Measurements from ENCODE around the gene AJUBA.
A peak's percentile ranks its signal among the peaks of the same experiment; 100 is the strongest.
"Not testable (repeated sequence)": the region's sequence is repeated elsewhere in the genome, so short reads cannot be mapped to it uniquely, and the experiment has no call there.

AJUBA gene

DNA sequence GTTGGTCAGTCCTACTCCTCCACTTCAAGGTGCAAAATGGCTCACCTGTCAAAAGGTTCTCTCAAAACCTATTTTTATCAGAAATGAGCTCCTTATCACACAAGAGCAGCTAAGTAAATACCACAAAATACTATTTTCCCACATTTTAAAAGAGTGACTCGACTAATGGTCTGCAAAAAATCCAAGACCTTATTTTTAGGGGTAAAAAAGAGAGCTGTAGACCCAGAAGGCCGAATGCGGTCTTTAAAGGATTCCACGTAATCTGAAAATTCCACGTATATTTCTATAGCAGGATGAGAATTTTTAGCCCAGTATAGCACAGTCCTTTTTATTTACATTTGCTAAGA lies 23.8 kb upstream of the AJUBA start:
- DNase-seq (ENCODE audit: low spot score) = no peak

GRCh38 chr14:23005451-23006187 lies 23.3 kb upstream of the AJUBA start:
- no peak for DNase-seq (ENCODE audit: low spot score)

GRCh38 chr14:23004274-23004673 lies 21.9 kb upstream of the AJUBA start:
- not testable (repeated sequence) for DNase-seq (ENCODE audit: low spot score)

DNA sequence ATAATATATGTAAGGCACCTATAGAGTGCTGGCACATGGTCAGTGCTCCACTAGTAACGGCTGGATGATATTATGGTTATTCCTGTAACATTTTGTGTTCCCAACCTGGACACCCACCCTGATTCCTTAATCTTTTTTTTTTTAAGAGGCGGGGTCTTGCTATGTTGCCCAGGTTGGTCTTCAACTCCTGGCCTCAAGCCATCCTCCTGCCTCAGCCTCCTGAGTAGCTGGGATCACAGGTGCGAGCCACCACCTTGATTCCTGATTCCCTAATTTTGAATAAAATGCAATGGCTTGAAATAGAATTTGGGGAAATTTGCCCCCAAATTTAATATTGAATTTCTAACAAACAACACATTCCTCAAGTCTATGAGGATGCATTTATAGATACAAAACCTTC lies 20.2 kb upstream of the AJUBA start:
- no peak for DNase-seq (ENCODE audit: low spot score)

- DNase-seq (ENCODE audit: low spot score) = no peak
Observed at GRCh38 chr14:23000860-23001259, 18.5 kb upstream of the AJUBA start.

DNA sequence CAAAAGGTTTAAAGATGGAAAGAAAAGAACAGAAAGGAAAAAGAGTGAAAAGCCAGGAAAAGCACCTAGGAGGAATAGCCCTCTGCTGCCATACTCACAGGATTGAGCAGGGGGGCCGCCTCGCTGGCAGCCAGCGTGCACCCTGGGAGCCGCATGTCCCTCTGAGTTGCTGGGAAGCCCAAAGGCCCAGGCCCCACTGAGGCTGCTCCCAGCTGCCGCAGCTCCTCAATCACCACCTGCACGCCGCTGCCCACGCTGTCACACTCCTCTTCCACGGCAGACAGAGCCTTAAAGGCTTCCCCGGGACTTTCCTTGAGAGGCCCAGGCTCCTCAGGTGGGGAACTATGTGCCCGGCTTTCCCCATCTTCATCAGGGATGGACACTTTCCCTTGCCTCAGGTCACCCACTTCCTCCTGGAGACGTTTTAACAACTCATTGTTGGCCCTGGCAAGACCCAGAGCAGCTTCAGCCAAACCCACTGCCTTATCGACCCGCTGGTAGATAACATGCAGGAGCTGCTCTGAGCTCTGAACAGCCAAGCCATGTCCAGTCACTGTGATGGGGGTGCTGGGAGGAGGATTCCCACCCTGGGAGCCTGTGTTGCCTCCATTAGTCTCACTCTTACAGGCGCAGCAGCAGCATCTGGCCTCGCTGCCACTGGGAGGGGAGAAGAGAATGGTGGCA lies 16.1 kb upstream of the AJUBA start:
- DNase-seq (ENCODE audit: low spot score) = no peak

DNA sequence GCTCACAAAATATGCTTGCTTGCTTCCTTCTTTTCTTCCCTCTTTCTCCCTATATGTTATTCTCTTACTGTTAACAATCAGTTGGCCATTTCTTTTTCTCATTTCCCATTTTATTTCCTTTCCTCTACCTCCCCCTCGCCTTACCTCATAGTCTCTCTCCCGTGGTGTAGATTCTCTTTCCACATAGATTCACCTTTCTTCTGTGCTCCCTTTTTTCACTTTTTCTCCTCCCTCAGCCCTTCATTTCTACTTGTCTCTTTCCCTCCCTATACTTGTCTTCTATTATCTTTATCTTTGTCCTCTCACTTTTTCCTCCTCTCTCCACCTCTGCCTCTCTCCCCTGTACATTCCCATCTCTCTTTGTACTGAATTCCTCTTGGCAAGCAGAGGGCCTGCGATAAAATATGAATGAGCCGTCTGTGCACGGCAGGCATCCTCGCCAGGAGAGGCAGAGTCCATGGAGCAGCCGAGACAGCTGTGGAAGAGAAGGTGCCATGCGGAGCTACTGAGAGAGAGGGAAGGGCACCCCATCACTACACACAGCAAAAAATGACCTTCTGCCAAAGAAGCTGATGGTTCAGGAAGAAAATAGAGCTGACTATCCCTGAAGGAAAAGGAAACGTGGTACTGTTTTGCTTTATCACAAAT lies 15.4 kb upstream of the AJUBA start:
- DNase-seq (ENCODE audit: low spot score) = no peak

DNA sequence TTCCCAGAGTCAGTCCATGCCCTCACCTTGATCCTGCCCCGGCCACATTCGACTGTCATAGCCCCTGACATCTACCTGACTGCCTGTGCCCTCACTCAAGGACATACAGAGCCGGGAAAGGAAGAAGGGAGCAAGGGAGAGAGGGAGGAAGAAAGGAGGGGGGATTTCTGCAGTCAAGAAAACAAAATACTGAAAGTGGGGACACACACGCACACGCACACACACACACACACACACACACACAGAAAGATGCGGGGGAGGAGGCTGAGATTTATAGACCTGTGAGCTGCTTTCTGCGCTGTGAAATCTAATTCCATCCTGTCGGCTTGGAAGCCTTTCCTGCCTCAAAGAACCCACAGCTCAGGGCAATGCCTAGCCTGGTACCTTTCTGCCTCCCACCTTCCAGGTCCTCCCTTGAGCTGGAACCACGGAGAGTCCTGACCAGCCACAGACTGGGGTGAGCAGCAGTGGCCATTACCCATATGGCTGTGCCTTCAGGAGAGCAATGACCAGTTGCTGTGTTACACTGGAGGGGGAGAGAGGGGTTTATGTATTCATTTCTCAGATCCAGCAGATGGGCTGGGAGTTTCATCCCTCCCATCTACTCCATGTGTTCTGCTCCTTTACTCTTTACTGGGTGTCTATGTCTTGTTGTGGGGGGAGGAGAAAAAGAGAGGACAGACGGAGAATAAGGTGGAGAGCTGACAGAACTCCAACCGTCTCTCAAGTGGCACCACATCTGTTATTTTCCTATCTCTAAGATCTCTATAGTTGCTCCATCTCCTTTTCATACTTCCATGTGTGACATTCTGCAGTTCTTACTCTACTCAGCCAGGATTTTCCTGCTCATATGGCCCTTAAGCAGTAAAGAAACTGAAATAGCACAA lies 14.7 kb upstream of the AJUBA start:
- DNase-seq (ENCODE audit: low spot score) = no peak

- no peak for DNase-seq (ENCODE audit: low spot score)
Observed at GRCh38 chr14:22995889-22996625, 13.7 kb upstream of the AJUBA start.

DNA sequence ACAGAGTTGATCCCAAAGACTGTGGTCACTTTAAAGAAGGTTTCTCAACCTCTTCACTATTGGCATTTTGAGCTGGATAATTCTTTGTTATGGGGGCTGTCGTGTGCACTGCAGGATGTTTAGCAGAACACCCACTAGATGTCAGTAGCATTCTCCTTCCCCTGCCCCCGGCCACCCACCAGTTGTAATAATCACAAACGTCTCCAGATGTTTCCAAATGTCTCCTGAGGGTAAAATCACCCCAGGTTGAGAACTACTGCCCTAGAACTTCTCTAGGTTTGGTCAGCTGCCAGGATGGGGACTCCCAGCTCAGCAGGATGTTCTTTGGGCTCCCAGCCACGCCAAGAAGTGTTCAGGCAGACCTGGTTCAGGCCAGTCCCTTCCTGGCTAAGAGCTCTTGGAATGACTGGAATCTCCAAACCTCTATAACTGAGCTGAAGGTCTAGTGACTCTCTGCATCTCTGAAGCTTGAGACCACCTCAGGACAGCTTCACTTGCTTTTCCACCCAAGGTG lies 12.5 kb upstream of the AJUBA start:
- DNase-seq (ENCODE audit: low spot score) = peak; percentile 30

GRCh38 chr14:22993517-22993916 lies 11.2 kb upstream of the AJUBA start:
- DNase-seq (ENCODE audit: low spot score) = no peak

GRCh38 chr14:22991852-22992251 lies 9.5 kb upstream of the AJUBA start:
- DNase-seq (ENCODE audit: low spot score) = no peak

GRCh38 chr14:22987291-22987690 lies 4.9 kb upstream of the AJUBA start:
- no peak for DNase-seq (ENCODE audit: low spot score)

- peak; percentile 89 for DNase-seq (ENCODE audit: low spot score)
Observed at GRCh38 chr14:22986508-22987054, 4.2 kb upstream of the AJUBA start.

DNA sequence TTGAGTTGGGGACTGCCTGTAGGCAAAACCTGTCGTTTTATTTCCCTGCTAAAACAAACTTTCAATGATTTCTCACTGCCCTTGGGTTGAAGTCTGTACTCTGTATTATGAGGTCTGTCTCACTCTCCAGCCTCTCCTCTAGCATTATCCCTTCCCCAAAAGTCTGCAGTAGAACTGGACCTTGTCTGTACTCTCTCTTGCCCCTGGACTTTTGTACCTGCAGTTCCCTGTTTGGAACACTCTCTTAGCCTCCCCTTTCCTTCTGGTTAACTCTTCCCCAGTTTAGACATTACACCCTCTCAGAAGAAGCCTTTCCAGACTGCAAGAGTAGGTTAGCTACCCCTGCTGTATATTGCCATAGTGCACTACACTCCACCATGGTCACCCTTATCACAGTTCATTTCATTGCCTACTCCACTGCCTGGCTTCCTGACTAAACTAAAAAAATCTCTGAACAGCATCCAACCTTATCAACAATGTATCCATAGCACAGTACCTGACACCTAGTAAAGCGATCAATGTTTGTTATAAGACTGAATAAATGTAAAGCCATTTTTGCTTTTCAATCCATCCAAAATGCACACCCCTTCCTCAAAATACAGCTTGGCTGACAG lies 3.6 kb upstream of the AJUBA start:
- DNase-seq (ENCODE audit: low spot score) = no peak

GRCh38 chr14:22984959-22985658 lies 2.8 kb upstream of the AJUBA start:
- DNase-seq (ENCODE audit: low spot score) = no peak

DNA sequence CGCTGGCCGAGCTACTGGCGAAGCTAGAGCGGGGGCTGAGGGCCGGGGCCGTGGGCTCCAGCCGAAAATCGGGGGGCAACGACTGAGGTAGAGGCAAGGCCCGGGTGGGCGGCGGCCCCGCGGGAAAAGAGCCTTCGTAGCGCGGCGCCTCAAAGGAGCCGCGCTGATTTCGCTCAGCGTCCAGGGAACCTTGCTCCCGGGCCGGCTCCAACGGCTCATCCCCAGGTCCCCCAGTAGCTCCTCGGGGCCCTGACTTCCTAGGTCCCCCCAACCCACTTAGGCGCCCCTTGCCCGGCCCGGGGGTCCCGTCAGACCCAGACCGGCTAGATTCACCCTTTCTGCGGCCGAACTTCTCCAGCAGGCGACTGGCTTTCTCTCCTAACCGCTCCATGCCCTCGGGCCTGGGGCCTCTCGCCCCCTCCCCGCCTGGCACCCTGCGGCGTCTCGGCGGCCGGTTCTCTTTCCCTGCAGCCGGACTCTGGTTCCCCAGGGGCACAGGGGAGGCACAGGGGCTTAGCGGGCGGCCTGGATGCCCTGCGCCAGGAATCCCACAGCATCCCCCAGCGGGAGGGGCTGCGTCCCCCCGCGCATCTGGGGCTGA lies 375 bp downstream of the AJUBA start:
- DNase-seq (ENCODE audit: low spot score) = no peak

DNA sequence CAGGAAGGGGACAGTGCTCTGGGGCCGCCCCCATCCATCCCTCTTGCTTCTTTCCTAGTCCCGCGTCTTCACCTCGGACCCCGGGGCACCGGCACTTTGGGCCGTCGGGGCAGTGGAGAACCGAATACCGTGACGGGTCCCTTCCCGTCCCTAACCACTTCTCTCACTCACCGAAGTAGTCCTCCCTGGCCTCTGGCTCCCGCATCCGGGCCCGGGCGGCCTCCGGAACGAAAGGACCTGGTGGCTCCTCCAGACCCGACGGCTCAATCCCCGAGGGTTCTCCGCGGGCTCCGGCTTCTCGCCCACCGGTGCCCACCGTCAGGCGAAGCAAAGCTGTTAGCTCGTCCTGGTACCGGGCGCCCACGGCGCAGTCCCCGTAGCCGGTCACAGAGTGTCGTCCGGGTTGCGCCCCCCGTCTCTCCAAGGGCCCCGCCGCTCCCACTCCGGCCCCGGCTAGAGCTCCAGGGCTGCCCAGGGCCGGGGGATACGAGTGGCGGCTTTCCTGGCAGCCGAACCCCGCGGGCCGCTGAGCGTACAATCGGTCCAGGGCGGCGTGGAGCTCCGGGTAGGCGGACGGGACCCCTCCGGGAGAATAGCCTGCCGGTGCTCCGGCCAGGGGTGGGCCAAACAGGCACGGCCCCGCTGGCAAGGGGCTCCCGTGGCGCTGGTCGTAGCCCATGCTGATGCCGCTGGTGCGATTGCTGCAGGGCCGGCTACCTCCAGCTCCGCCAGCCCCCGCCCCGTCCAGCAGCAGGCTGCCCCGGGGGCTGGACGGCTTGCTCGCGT lies 1.1 kb downstream of the AJUBA start:
- DNase-seq (ENCODE audit: low spot score) = no peak

DNA sequence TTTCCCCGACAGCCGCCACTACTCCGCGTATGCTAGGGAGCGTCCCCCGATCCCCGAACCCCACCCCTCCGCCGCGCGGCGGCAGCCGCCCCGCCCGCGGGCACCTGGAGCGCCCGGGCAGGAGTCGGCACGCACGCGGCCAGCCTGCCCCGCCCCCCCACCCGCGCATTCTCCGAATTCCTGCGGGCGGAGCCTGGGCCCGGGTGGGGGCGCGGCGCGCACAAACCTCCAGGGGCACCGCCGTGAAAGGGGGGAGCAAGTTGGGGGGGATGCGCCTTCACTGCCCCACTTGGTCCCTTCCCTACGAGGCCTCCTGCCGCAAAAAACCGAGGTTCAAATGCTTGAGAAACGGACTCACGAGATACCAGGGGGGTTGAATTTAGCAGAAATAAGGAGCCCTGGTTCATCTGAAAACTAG lies 1.7 kb downstream of the AJUBA start:
- DNase-seq (ENCODE audit: low spot score) = no peak
